ENCODE measurements around the gene LUM. TPM values are rescaled to one million over a fixed set of nuclear protein-coding genes. Genes with fewer than 3 reads are reported as not detected.

Gene LUM
- total RNA-seq, 3 donors from 2014 or later (not counting 1 experiment from before 2014, with no cell fraction given): not detected

GRCh38 chr12:91104812-91105466 is 6.4 kb downstream of the LUM start:
- H3K9me3 ChIP-seq (ENCODE audit: control insufficient read depth, insufficient read depth, low read length): no peaks in the 10 kb centered on the region
- TF ChIP-seq CTCF (IDR thresholded peaks at IDR 0.05): no peak
- WGBS (ENCODE audit: insufficient coverage): 80% methylated on average over 1 of the region's 1 CpG
- no peak overlapping the region for H3K4me3 ChIP-seq (ENCODE audit: low read length)
- Mint-ChIP-seq H3K27ac (no peak overlapping the region), H3K27me3 (ENCODE audit: low read depth in 2 of 2) (peaks cover 0 to 3% of the 10 kb centered on the region in 2 donors), H3K36me3 (no peaks in the 10 kb centered on the region), H3K4me3 (no peak overlapping the region), H3K9me3 (no peaks in the 10 kb centered on the region), H3K4me1 (no peaks in the 10 kb centered on the region)
- no peak overlapping the region for H3K27ac ChIP-seq (ENCODE audit: low read length)
- ATAC-seq (no peak), DNase-seq (no peak)
- no peaks in the 10 kb centered on the region for H3K4me1 ChIP-seq (ENCODE audit: control insufficient read depth, insufficient read depth, low read length)
- H3K27me3 ChIP-seq (ENCODE audit: control insufficient read depth, insufficient read depth, low read length): no peaks in the 10 kb centered on the region
- intact Hi-C loops (cut with micrococcal nuclease): no loop called here
- H3K36me3 ChIP-seq (ENCODE audit: control insufficient read depth, insufficient read depth, low read length): no peaks in the 10 kb centered on the region

DNA sequence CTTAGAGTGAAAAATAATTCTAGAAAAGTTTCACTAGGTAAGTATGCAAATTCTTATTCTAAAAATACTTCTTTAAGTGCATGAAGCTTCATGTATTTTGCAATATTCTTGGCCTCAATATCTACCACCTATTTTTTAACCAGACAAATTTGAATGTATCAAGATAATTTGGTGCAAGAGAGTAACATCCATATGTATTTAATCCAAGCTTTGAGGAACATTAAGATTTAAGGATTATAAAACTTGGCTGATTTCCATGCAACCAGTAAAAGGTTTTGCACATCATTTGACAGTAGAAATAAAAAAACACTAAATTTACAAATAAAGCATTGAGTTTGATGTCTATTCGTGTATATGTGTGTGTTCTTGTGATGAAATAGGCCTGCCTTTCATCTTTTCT is 7.7 kb downstream of the LUM start:
- Mint-ChIP-seq H3K27me3 (ENCODE audit: low read depth in 2 of 2) (peaks cover 0 to 3% of the 10 kb centered on the region in 2 donors), H3K27ac (no peak overlapping the region), H3K4me1 (no peaks in the 10 kb centered on the region), H3K36me3 (no peaks in the 10 kb centered on the region), H3K4me3 (no peak overlapping the region), H3K9me3 (no peaks in the 10 kb centered on the region)
- no peaks in the 10 kb centered on the region for H3K4me1 ChIP-seq (ENCODE audit: control insufficient read depth, insufficient read depth, low read length)
- H3K9me3 ChIP-seq (ENCODE audit: control insufficient read depth, insufficient read depth, low read length): no peaks in the 10 kb centered on the region
- DNase-seq (no peak), ATAC-seq (no peak)
- intact Hi-C loops (cut with micrococcal nuclease): no loop called here
- no peak overlapping the region for H3K4me3 ChIP-seq (ENCODE audit: low read length)
- no CpG with 5 or more reads among the region's 1 CpG for WGBS (ENCODE audit: insufficient coverage)
- TF ChIP-seq CTCF (IDR thresholded peaks at IDR 0.05): no peak
- H3K27me3 ChIP-seq (ENCODE audit: control insufficient read depth, insufficient read depth, low read length): no peaks in the 10 kb centered on the region
- no peaks in the 10 kb centered on the region for H3K36me3 ChIP-seq (ENCODE audit: control insufficient read depth, insufficient read depth, low read length)
- H3K27ac ChIP-seq (ENCODE audit: low read length): no peak overlapping the region

DNA sequence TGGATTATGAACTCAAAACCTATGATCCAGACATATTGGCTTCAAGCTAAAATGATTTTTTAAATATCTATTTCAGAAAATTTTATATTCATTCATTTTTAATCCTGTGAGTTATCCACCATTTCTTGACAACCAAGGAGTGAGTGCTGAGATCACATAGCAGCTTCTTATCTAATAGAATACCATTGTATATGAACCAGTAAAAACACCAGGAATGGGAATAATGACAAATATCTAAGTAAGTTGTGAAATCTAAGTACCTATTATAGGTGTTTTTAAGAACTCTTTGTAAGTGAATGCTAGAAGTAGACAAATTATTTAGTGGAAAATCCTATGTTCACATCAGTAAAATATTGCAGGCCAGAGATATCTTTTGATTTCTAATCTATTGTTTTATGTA is 8.2 kb downstream of the LUM start:
- no peaks in the 10 kb centered on the region for H3K4me1 Mint-ChIP-seq
- Histone ChIP-seq H3K9me3 (ENCODE audit: control insufficient read depth, insufficient read depth, low read length) (no peaks in the 10 kb centered on the region), H3K4me1 (ENCODE audit: control insufficient read depth, insufficient read depth, low read length) (no peaks in the 10 kb centered on the region), H3K27ac (ENCODE audit: low read length) (no peak overlapping the region), H3K36me3 (ENCODE audit: control insufficient read depth, insufficient read depth, low read length) (no peaks in the 10 kb centered on the region), H3K4me3 (ENCODE audit: low read length) (no peak overlapping the region), H3K27me3 (ENCODE audit: control insufficient read depth, insufficient read depth, low read length) (no peaks in the 10 kb centered on the region)
- intact Hi-C loops (cut with micrococcal nuclease): no loop called here
- no peak overlapping the region for H3K27ac Mint-ChIP-seq
- no peaks in the 10 kb centered on the region for H3K9me3 Mint-ChIP-seq
- peaks cover 0 to 3% of the 10 kb centered on the region in 2 donors for H3K27me3 Mint-ChIP-seq (ENCODE audit: low read depth in 2 of 2)
- no peaks in the 10 kb centered on the region for H3K36me3 Mint-ChIP-seq
- no peak for DNase-seq
- no peak overlapping the region for H3K4me3 Mint-ChIP-seq
- TF ChIP-seq CTCF (IDR thresholded peaks at IDR 0.05): no peak
- ATAC-seq: no peak

DNA sequence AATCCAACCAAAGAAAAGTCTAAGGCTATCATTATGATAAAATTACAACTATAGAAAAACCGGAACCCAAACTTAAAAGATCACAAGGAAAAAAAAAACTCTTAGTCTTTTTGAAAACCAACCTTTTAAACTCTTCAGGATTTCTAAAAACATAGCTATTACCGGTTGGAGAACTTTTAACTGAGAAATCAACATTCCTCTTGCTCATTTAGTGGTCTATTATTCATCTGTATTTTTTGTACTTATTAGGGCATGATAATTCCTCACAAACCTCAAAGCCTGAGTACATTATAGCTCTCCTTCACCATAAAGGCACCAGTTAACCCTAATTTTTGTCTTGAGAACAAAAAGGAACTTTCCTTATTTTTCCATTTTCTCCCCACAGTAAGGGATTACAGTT is 10.4 kb downstream of the LUM start:
- Mint-ChIP-seq H3K27ac (no peak overlapping the region), H3K9me3 (no peaks in the 10 kb centered on the region), H3K4me1 (no peaks in the 10 kb centered on the region), H3K27me3 (ENCODE audit: low read depth in 2 of 2) (no peaks in the 10 kb centered on the region), H3K4me3 (no peak overlapping the region), H3K36me3 (no peaks in the 10 kb centered on the region)
- Histone ChIP-seq H3K9me3 (ENCODE audit: control insufficient read depth, insufficient read depth, low read length) (no peaks in the 10 kb centered on the region), H3K4me1 (ENCODE audit: control insufficient read depth, insufficient read depth, low read length) (no peaks in the 10 kb centered on the region), H3K36me3 (ENCODE audit: control insufficient read depth, insufficient read depth, low read length) (no peaks in the 10 kb centered on the region), H3K4me3 (ENCODE audit: low read length) (no peak overlapping the region), H3K27ac (ENCODE audit: low read length) (no peak overlapping the region), H3K27me3 (ENCODE audit: control insufficient read depth, insufficient read depth, low read length) (no peaks in the 10 kb centered on the region)
- intact Hi-C loops (cut with micrococcal nuclease): no loop called here
- DNase-seq (no peak), ATAC-seq (no peak)
- no peak for TF ChIP-seq CTCF (IDR thresholded peaks at IDR 0.05)
- 33% methylated on average over 1 of the region's 2 CpGs for WGBS (ENCODE audit: insufficient coverage)
